Spleen (tissue), 11 donors: ENCODE measurements around the gene APLF. TPM values are rescaled to one million over a fixed set of nuclear protein-coding genes. Genes with fewer than 3 reads are reported as not detected.
"Not testable (repeated sequence)": the region's sequence is repeated elsewhere in the genome, so short reads cannot be mapped to it uniquely, and the experiment has no call there.

Source experiments
- DNase-seq: peaks from one replicate; pipeline ENCODE4 v3.0.0-alpha.2; 2020
- H3K27ac ChIP-seq, 8 donors: fragments of 200-600 bp; sonication (generic) in 7 of 8; 1 replicate in 4 of 8; 2 replicates in 4 of 8; pipeline versions ENCODE4 v1.5.0 to v1.8.0; 2016 to 2021; ENCODE audit warnings: inconsistent platforms in 4 of 8, mild to moderate bottlenecking in 4 of 8, moderate library complexity in 1 of 8
- H3K27me3 ChIP-seq, 7 donors: fragments of 200-600 bp; sonication (generic) in 6 of 7; replicated peaks in 1 of 7; 1 replicate in 4 of 7; 2 replicates in 3 of 7; pipeline versions ENCODE4 v1.5.0 to v1.8.0; 2016 to 2021; ENCODE audit warnings: inconsistent platforms in 3 of 7, mild to moderate bottlenecking in 1 of 7
- H3K36me3 ChIP-seq, 6 donors: fragments of 200-600 bp; sonication (generic) in 5 of 6; 1 replicate in 4 of 6; 2 replicates in 2 of 6; pipeline versions ENCODE4 v1.5.0 to v1.8.0; 2016 to 2021; ENCODE audit warnings: inconsistent platforms in 2 of 6
- H3K4me1 ChIP-seq, 6 donors: fragments of 200-600 bp; sonication (generic) in 5 of 6; 1 replicate in 3 of 6; 2 replicates in 3 of 6; pipeline versions ENCODE4 v1.5.0 to v1.8.0; 2016 to 2021; ENCODE audit warnings: inconsistent platforms in 3 of 6
- H3K4me3 ChIP-seq, 8 donors: fragments of 200-600 bp; sonication (generic) in 7 of 8; 1 replicate in 4 of 8; 2 replicates in 4 of 8; pipeline versions ENCODE4 v1.5.0 to v1.8.0; 2016 to 2021; ENCODE audit warnings: inconsistent platforms in 4 of 8, mild to moderate bottlenecking in 4 of 8, moderate library complexity in 2 of 8
- H3K9me3 ChIP-seq, 8 donors: fragments of 200-600 bp; sonication (generic) in 7 of 8; 1 replicate in 4 of 8; 2 replicates in 4 of 8; pipeline versions ENCODE4 v1.5.0 to v1.8.0; 2016 to 2021; ENCODE audit warnings: inconsistent platforms in 4 of 8
- POLR2A ChIP-seq, 3 donors: fragments of 450-650 bp; IDR thresholded peaks; one replicate each; pipeline ENCODE4 v1.5.1; 2017; ENCODE audit warnings: antibody characterized with exemption in 3 of 3, mild to moderate bottlenecking in 1 of 3
- POLR2AphosphoS5 ChIP-seq, 3 donors: sonication (generic); formaldehyde crosslinking; IDR thresholded peaks; one replicate each; pipeline ENCODE4 v1.5.1; 2017; ENCODE audit warnings: antibody characterized with exemption in 3 of 3
- WGBS, 5 donors: extraction: QIAGEN DNeasy Blood & Tissue Kit in 3 of 5; methylation state at CpG; one replicate each; pipeline versions ENCODE4 v1.1.5 to v1.1.7; 2013 to 2018; 5-methylcytosine and 5-hydroxymethylcytosine counted together
- intact Hi-C: fragments of 100-400 bp; cut with DNase I; formaldehyde crosslinking; loops from one replicate; pipeline ENCODE4 v1.15.0; 2023; ENCODE audit warnings: low total_unique reads
- polyA plus RNA-seq, 3 donors: library from polyadenylated mRNA; stranded (reverse); fragments of 200-250 nt; gene quantifications; one replicate each; pipeline ENCODE4 v1.2.1, GENCODE V29; 2013
- total RNA-seq, 7 donors: library from RNA; depleted of rRNA in 3 of 7; stranded (reverse); fragments of >200 nt in 3 of 7; fragmentation: NEBNext Ultra II Directional in 4 of 7; extraction: Animal tissue kit (Norgen Biotek cat#: 25700) in 4 of 7; gene quantifications; one replicate each; pipeline versions ENCODE4 v1.1.0 to v1.2.1, GENCODE V29; 2016 to 2021
- TF ChIP-seq, protein P1 (sequence below), 11 experiments: fragments of 200-600 bp in 7 of 11; fragments of 450-650 bp in 4 of 11; sonication (generic) in 4 of 11; IDR thresholded peaks in 8 of 11; conservative IDR thresholded peaks in 3 of 11; 1 replicate in 7 of 11; 2 replicates in 4 of 11; pipeline versions ENCODE4 v1.4.0 to v1.8.0; 2016 to 2021; ENCODE audit warnings: antibody characterized with exemption in 11 of 11, inconsistent platforms in 4 of 11, mild to moderate bottlenecking in 1 of 11
- donor health status: healthy with polysubstance abuse.
- donor health status: DM: no; HTN: no; CAD: no; lungs with moderate emphysema.
- donor health status: DM: no; HTN: no; CAD: no.
- donor health status: Bipolar disorder and iron deficiency.
- donor health status: healthy.
- donor health status: DM: no; HTN: no; CAD: no.
- donor health status: DM: yes; HTN: yes; CAD: no.

The APLF gene
- total and polyA plus RNA-seq, 10 donors: 1.1 to 7.2 (median 5.0) TPM

DNA sequence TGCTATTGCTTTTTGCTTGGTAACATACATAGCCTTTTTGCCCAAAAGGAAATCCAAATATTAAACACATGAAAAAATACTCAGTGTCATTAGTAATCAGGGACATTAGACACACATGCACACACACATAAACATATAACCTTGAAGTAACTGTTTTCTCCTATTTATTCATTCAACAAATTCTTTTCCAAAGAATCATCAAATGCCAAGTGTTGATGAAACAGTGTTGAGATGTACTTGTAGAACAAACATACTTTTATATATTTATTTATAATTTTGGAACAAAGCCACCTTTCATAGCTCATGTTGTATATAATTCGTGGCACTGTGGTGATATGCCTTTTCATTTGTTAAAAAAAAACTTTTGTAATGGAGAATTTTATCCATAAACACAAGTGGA, 81.0 kb downstream of the APLF start:
- Histone ChIP-seq H3K9me3 (no peaks in the 10 kb centered on the region), H3K4me1 (no peaks in the 10 kb centered on the region), H3K27me3 (no peaks in the 10 kb centered on the region), H3K27ac (no peak overlapping the region), H3K36me3 (peaks cover 0 to 5% (median 0%) of the 10 kb centered on the region in 6 donors), H3K4me3 (no peak overlapping the region)
- TF ChIP-seq POLR2AphosphoS5 (IDR thresholded peaks at IDR 0.05) (no peak), POLR2A (IDR thresholded peaks at IDR 0.05) (no peak)
- TF ChIP-seq, protein P1, sequence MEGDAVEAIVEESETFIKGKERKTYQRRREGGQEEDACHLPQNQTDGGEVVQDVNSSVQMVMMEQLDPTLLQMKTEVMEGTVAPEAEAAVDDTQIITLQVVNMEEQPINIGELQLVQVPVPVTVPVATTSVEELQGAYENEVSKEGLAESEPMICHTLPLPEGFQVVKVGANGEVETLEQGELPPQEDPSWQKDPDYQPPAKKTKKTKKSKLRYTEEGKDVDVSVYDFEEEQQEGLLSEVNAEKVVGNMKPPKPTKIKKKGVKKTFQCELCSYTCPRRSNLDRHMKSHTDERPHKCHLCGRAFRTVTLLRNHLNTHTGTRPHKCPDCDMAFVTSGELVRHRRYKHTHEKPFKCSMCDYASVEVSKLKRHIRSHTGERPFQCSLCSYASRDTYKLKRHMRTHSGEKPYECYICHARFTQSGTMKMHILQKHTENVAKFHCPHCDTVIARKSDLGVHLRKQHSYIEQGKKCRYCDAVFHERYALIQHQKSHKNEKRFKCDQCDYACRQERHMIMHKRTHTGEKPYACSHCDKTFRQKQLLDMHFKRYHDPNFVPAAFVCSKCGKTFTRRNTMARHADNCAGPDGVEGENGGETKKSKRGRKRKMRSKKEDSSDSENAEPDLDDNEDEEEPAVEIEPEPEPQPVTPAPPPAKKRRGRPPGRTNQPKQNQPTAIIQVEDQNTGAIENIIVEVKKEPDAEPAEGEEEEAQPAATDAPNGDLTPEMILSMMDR (IDR thresholded peaks at IDR 0.05 in 8 of 11, conservative IDR thresholded peaks at IDR 0.05 in 3 of 11): no peak
- WGBS, 5 donors: 86 to 96% (median 89%) methylated on average over 1 of the region's 1 CpG
- intact Hi-C loops: no loop called here
- no peak for DNase-seq

DNA sequence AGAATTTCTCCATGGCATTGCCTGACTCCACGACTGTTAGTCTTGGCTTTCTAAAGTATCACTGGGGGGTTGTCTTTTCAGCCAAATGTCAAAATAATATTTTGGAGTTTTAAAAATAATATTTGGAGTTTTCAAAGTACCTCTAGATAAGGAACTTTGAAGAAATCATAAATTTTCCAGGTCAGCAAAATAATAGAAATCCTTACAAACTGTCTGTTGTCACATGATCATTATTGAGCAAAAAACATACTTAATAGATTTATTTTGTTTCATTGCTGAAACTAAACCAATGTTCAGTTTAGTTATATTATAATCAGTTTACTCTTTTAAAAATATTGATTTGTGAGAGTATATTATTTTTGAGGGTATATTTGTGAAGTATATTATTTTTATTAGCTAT, 85.7 kb downstream of the APLF start:
- Histone ChIP-seq H3K9me3 (no peaks in the 10 kb centered on the region), H3K27ac (no peak overlapping the region), H3K36me3 (no peaks in the 10 kb centered on the region), H3K4me3 (no peak overlapping the region), H3K4me1 (no peaks in the 10 kb centered on the region), H3K27me3 (no peaks in the 10 kb centered on the region)
- intact Hi-C loops: no loop called here
- DNase-seq: no peak
- TF ChIP-seq POLR2A (IDR thresholded peaks at IDR 0.05) (no peak), POLR2AphosphoS5 (IDR thresholded peaks at IDR 0.05) (no peak)
- TF ChIP-seq, protein P1 (IDR thresholded peaks at IDR 0.05 in 8 of 11, conservative IDR thresholded peaks at IDR 0.05 in 3 of 11): no peak
- WGBS, 5 donors: 85 to 97% (median 95%) methylated on average over 1 of the region's 1 CpG

DNA sequence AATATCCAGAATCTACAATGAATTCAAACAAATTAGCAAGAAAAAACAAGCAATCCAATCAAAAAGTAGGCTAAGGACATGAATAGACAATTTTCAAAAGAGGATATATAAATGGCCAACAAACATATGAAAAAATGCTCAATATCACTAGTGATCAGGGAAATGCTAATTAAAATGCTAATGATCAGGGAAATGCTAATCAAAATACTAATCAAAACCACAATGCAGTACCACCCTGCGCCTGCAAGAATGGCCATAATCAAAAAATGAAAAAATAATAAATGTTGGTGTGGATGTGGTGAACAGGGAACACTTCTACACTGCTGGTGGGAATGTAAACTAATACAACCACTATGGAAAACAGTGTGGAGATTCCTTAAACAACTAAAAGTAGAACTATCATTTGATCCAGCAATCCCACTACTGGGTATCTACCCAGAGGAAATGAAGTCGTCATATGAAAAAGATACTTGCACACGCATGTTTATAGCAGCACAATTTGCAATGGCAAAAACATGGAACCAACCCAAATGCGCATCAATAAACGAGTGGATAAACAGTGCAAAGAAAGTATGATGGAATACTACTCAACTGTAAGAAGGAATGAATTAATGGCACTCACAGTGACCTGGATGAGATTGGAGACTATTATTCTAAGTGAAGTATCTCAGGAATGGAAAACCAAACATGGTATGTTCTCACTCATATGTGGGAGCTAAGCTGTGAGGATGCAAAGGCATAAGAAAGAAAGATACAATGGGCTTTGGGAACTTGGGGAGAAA, 88.2 kb downstream of the APLF start:
- 94 to 98% (median 95%) methylated on average over 5 of the region's 5 CpGs for WGBS, 5 donors
- H3K4me1 ChIP-seq, H3K27ac ChIP-seq, intact Hi-C loops, H3K27me3 ChIP-seq, DNase-seq, H3K9me3 ChIP-seq, H3K36me3 ChIP-seq, H3K4me3 ChIP-seq: not testable (repeated sequence)

DNA sequence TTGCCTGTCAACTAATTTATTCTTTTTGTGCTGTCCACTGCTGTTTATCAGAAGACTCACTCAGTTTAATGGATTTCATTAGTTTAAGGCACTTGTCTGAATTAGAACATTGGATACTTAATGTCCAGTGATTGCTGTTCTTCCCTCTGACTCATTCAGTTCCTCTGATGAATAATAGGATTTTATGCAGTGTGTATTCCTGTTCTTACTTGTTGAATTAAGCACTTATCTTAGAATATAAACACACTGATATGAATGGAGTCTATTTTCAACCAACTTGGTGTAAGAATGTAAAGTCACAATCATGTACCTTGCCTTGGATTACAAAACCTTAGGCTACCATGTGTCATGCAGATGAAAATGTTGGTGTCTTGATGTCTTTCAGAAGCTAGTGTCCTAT, 89.0 kb downstream of the APLF start:
- Histone ChIP-seq H3K36me3 (no peaks in the 10 kb centered on the region), H3K27ac (no peak overlapping the region), H3K4me1 (no peaks in the 10 kb centered on the region), H3K4me3 (no peak overlapping the region), H3K27me3 (no peaks in the 10 kb centered on the region), H3K9me3 (no peaks in the 10 kb centered on the region)
- intact Hi-C loops: no loop called here
- TF ChIP-seq, protein P1 (IDR thresholded peaks at IDR 0.05 in 8 of 11, conservative IDR thresholded peaks at IDR 0.05 in 3 of 11): no peak
- no peak for TF ChIP-seq POLR2A (IDR thresholded peaks at IDR 0.05)
- TF ChIP-seq POLR2AphosphoS5 (IDR thresholded peaks at IDR 0.05): no peak
- no peak for DNase-seq
